Neural progenitor cell (in vitro differentiated cells): ENCODE data around the gene R3HDM1. TPM values are rescaled to one million over a fixed set of nuclear protein-coding genes. Genes with fewer than 3 reads are reported as not detected.
"Not testable (repeated sequence)": the region's sequence is repeated elsewhere in the genome, so short reads cannot be mapped to it uniquely, and the experiment has no call there.

Experiments used
- DNase-seq: peaks from one replicate; pipeline ENCODE4 v3.0.0-alpha.2; 2016; ENCODE audit warnings: low spot score
- H2AFZ ChIP-seq: fragments of 200-600 bp; sonication (generic); replicated peaks from 2 replicates; pipeline ENCODE4 v1.6.1; 2016; ENCODE audit warnings: antibody characterized with exemption
- H3F3A ChIP-seq: fragments of 200-600 bp; sonication (generic); 2 replicates; pipeline ENCODE4 v1.6.1; 2016; ENCODE audit warnings: antibody characterized with exemption, low read depth
- H3K27ac ChIP-seq: fragments of 200-600 bp; sonication (generic); 2 replicates; pipeline ENCODE4 v1.5.1; 2016; ENCODE audit warnings: mild to moderate bottlenecking
- H3K27me3 ChIP-seq: fragments of 200-600 bp; sonication (generic); 2 replicates; pipeline ENCODE4 v1.6.1; 2016; ENCODE audit warnings: mild to moderate bottlenecking, moderate library complexity
- H3K36me3 ChIP-seq: fragments of 200-600 bp; sonication (generic); 2 replicates; pipeline ENCODE4 v1.5.1; 2016
- H3K4me1 ChIP-seq: fragments of 200-600 bp; sonication (generic); 2 replicates; pipeline ENCODE4 v1.6.1; 2016; ENCODE audit warnings: mixed run types
- H3K4me2 ChIP-seq: fragments of 200-600 bp; sonication (generic); 2 replicates; pipeline ENCODE4 v1.6.1; 2016
- H3K4me3 ChIP-seq: fragments of 200-600 bp; sonication (generic); 2 replicates; pipeline ENCODE4 v1.5.1; 2016
- H3K79me2 ChIP-seq: fragments of 200-600 bp; sonication (generic); 2 replicates; pipeline ENCODE4 v1.6.1; 2016; ENCODE audit warnings: low read depth
- H3K9ac ChIP-seq: fragments of 200-600 bp; sonication (generic); 2 replicates; pipeline ENCODE4 v1.6.1; 2016
- H3K9me3 ChIP-seq: fragments of 200-600 bp; sonication (generic); 2 replicates; pipeline ENCODE4 v1.5.1; 2016; ENCODE audit warnings: low read depth
- H4K20me1 ChIP-seq: fragments of 200-600 bp; sonication (generic); 2 replicates; pipeline ENCODE4 v1.6.1; 2016; ENCODE audit warnings: low read depth
- H3K27ac Mint-ChIP-seq: 3 replicates; pipeline ENCODE4 v1.8.0; 2021; ENCODE audit warnings: mixed read lengths
- H3K27me3 Mint-ChIP-seq: 2 replicates; pipeline ENCODE4 v1.8.0; 2022; ENCODE audit warnings: low read depth, mild to moderate bottlenecking, inconsistent platforms, moderate library complexity, mixed read lengths; ENCODE audit not compliant: insufficient read depth
- H3K36me3 Mint-ChIP-seq: 3 replicates; pipeline ENCODE4 v1.8.0; 2021; ENCODE audit warnings: mixed read lengths
- H3K4me1 Mint-ChIP-seq: 3 replicates; pipeline ENCODE4 v1.8.0; 2021; ENCODE audit warnings: mixed read lengths
- H3K4me3 Mint-ChIP-seq: 3 replicates; pipeline ENCODE4 v1.8.0; 2021; ENCODE audit warnings: mild to moderate bottlenecking, moderate library complexity, mixed read lengths
- H3K9me3 Mint-ChIP-seq: 3 replicates; pipeline ENCODE4 v1.8.0; 2020; ENCODE audit warnings: mixed read lengths
- CTCF ChIP-seq: fragments of 200-600 bp; sonication (generic); IDR thresholded peaks from 2 replicates; pipeline ENCODE4 v1.5.1; 2017; ENCODE audit warnings: antibody characterized with exemption, mild to moderate bottlenecking
- EZH2 ChIP-seq: fragments of 200-600 bp; sonication (generic); IDR thresholded peaks from 2 replicates; pipeline ENCODE4 v1.6.1; 2017; ENCODE audit warnings: antibody characterized with exemption, mild to moderate bottlenecking, moderate library complexity
- EZH2phosphoT487 ChIP-seq: fragments of 200-600 bp; sonication (generic); IDR thresholded peaks from 2 replicates; pipeline ENCODE4 v1.6.1; 2017; ENCODE audit warnings: antibody characterized with exemption
- total RNA-seq: library from RNA; depleted of rRNA; stranded (reverse); fragments of >200 nt; gene quantifications from 2 replicates; pipeline ENCODE4 v1.2.3, GENCODE V29; 2015; ENCODE audit warnings: low replicate concordance

The R3HDM1 gene
- total RNA-seq, 1 donor from 2014 or later, result 49.4 TPM

DNA sequence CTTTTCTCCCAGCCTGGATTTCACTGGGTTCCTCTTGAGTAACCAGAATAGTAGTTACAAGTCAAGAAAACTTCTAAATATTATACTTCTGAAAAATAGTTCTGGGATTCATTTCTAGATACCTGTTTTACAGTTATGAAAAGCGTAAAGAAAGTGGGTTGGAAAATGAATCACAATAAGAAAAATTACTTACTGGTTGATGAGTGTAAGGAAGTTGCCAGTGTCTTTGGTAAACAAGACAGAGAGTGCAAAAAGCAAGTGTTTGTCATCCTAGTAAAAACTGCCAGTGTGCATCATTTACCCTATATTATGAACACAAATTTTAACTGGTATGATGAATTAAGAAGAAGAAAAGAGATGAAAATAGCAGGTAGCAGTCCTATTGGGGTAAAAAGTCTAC lies 88.9 kb downstream of the R3HDM1 start:
- H3K27me3 Mint-ChIP-seq, result peaks cover 2% of the 10 kb centered on the region
- TF ChIP-seq EZH2 (no peak), EZH2phosphoT487 (no peak), CTCF (no peak)
- H3K4me3 Mint-ChIP-seq, result no peak overlapping the region

GRCh38 chr2:135629520-135629919 lies 98.2 kb downstream of the R3HDM1 start:
- no peak for TF ChIP-seq EZH2
- TF ChIP-seq EZH2phosphoT487, result no peak
- no peak for TF ChIP-seq CTCF
- Histone ChIP-seq H3K79me2 (no peaks in the 10 kb centered on the region), H3K27me3 (no peaks in the 10 kb centered on the region), H3K36me3 (no peaks in the 10 kb centered on the region), H4K20me1 (no peaks in the 10 kb centered on the region), H3K9ac (no peak overlapping the region), H2AFZ (no peak overlapping the region), H3K4me3 (no peak overlapping the region), H3F3A (no peaks in the 10 kb centered on the region), H3K27ac (no peak overlapping the region), H3K9me3 (no peaks in the 10 kb centered on the region), H3K4me1 (no peaks in the 10 kb centered on the region), H3K4me2 (no peak overlapping the region)
- no peak overlapping the region for H3K4me3 Mint-ChIP-seq
- DNase-seq, result no peak
- H3K36me3 Mint-ChIP-seq, result peaks cover 4% of the 10 kb centered on the region
- no peak overlapping the region for H3K27ac Mint-ChIP-seq
- H3K4me1 Mint-ChIP-seq, result no peaks in the 10 kb centered on the region
- no peaks in the 10 kb centered on the region for H3K27me3 Mint-ChIP-seq
- no peaks in the 10 kb centered on the region for H3K9me3 Mint-ChIP-seq

More for the DNA sequence above, 88.9 kb downstream of the R3HDM1 start:
- DNase-seq, result no peak
- H3K27ac ChIP-seq, result no peak overlapping the region
- Mint-ChIP-seq H3K27ac (no peak overlapping the region), H3K36me3 (peaks cover 22% of the 10 kb centered on the region), H3K4me1 (peaks cover 1% of the 10 kb centered on the region), H3K9me3 (no peaks in the 10 kb centered on the region)
- H2AFZ ChIP-seq, result no peak overlapping the region
- H3K4me1 ChIP-seq, result no peaks in the 10 kb centered on the region
- H3K36me3 ChIP-seq, result peaks cover 14% of the 10 kb centered on the region
- no peak overlapping the region for H3K4me3 ChIP-seq
- H3F3A ChIP-seq, result no peaks in the 10 kb centered on the region
- no peaks in the 10 kb centered on the region for H4K20me1 ChIP-seq
- no peaks in the 10 kb centered on the region for H3K79me2 ChIP-seq
- no peaks in the 10 kb centered on the region for H3K27me3 ChIP-seq
- H3K4me2 ChIP-seq, result no peak overlapping the region
- no peaks in the 10 kb centered on the region for H3K9me3 ChIP-seq
- H3K9ac ChIP-seq, result no peak overlapping the region

- not testable (repeated sequence) for H3K4me1 Mint-ChIP-seq, H3K4me3 Mint-ChIP-seq, H3K27me3 Mint-ChIP-seq, DNase-seq, H3K9me3 ChIP-seq, H2AFZ ChIP-seq, H3K27me3 ChIP-seq, H3K4me3 ChIP-seq, H3K27ac Mint-ChIP-seq, H4K20me1 ChIP-seq, H3K9ac ChIP-seq, H3K27ac ChIP-seq, H3K4me2 ChIP-seq, H3K36me3 ChIP-seq, H3K36me3 Mint-ChIP-seq, H3K79me2 ChIP-seq, H3K4me1 ChIP-seq, H3K9me3 Mint-ChIP-seq, H3F3A ChIP-seq
Measured at GRCh38 chr2:135630034-135630433, 98.8 kb downstream of the R3HDM1 start.

DNA sequence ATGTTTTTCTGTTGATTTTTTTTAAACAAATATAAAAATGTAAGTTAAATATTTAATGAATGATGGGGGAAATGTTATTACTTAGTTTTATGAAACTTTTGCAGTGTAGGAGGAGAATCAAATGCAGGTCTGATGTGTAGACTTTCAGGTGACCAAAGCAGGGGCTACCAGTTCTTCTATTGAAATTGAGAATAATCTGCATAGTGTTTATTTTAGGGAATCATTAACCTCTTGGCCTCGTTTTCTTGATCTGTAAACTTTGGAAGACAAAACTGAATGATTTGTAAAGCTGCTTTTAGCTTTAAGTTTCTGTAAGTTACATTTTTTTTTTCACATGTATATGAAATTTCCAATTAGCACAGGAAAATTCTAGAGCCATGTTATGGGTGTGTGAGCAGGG lies 99.2 kb downstream of the R3HDM1 start:
- Histone ChIP-seq H3K27me3 (no peaks in the 10 kb centered on the region), H3K36me3 (no peaks in the 10 kb centered on the region), H2AFZ (no peak overlapping the region), H3K27ac (no peak overlapping the region), H3K4me1 (no peaks in the 10 kb centered on the region), H3F3A (no peaks in the 10 kb centered on the region), H4K20me1 (no peaks in the 10 kb centered on the region), H3K79me2 (no peaks in the 10 kb centered on the region), H3K9ac (no peak overlapping the region), H3K9me3 (no peaks in the 10 kb centered on the region), H3K4me2 (no peak overlapping the region), H3K4me3 (no peak overlapping the region)
- no peaks in the 10 kb centered on the region for H3K27me3 Mint-ChIP-seq
- DNase-seq, result no peak
- TF ChIP-seq CTCF (no peak), EZH2phosphoT487 (no peak), EZH2 (no peak)
- no peak overlapping the region for H3K27ac Mint-ChIP-seq
- H3K9me3 Mint-ChIP-seq, result no peaks in the 10 kb centered on the region
- H3K36me3 Mint-ChIP-seq, result no peaks in the 10 kb centered on the region
- no peak overlapping the region for H3K4me3 Mint-ChIP-seq
- H3K4me1 Mint-ChIP-seq, result no peaks in the 10 kb centered on the region
